GM19468 (cell line): ENCODE measurements around the gene IFNG-AS1.
A peak's percentile ranks its signal among the peaks of the same experiment; 100 is the strongest.

Source experiments
- ATAC-seq: cut with Tn5 transposase; IDR thresholded peaks from one replicate; pipeline ENCODE4 v1.9.1; 2021; ENCODE audit warnings: mild to moderate bottlenecking, moderate library complexity, moderate number of reproducible peaks; ENCODE audit not compliant: unreplicated experiment; ENCODE audit errors: extremely low read depth

Gene IFNG-AS1

DNA sequence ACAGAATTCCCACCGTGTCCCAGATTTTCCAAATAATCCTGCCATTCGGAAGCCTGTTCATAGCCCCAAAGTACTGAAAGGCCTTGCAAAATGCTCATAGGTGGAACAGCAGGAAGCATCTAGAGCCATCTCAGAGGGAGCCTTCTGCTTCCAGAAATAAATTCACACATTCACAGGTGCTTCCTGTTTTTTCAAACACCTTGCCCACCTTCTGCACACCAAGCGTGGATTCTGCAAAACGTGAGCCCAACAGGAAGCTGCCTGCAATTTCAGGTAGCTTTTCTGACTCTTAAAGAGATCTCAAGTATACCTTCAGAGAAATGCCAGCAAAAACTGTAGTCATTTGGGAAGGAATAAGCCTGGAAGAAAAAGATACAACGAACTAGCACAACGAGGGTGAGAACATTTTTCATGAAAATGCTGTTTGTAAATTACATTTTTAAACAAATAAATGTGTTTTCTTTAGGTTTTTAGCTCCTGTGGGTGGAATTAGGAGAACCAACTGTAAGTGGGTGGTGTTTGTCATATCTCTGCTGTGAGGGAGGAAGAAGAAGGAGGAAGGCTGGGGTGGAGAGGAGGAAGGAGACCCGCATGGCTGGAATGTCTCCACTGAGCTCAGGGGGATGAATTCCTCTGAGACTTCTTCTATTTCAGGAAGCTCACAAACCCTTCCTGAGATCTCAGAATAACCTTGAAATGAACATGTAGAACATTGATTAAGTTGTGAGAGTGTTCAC lies at the start of gene IFNG-AS1:
Gene IFNG-AS1 (plus strand): TSS at position 264 of the 737 bp plus-strand sequence.
- ATAC-seq, result no peak

DNA sequence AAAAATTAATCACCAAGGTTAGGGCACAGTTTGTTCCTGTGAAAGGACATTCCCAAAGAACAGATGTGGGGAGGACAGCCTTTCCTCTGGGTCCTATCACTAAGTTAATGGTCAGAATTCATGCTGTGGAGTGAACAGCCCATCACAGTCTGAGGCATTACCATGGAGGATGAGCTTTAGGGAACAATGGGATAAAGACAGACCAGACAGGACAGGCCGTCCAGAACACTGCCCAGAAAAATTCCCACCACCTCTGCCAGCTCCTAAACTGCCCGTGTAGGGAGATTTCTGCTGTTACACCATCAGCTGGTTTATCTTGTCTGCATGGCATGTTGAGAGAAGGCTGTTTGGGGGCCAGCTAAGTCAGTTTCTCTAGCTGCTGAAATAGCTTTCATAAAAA lies 49.6 kb upstream of the IFNG-AS1 start:
- no peak for ATAC-seq

DNA sequence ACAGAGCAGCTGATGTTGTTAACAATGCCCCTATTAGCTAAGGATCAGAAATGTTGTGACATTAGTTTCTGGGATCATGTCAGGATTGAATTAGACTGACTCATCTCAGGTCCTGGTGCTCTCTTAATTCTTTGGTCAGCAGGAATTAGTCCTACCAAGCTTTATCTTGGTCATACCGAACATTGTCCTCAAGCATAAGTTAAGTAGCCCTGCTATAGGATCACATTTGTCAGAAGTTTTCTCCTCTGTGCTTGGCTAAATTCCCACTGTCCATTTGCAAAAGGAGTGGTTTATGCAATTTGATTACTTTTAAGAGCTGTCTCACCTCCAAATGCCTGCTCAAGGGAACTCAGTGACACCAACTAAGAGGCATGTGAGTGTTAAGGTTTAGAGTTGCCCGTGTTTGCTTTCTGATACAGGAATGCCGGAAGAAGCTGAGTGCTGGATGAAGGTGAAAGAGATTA lies 48.4 kb upstream of the IFNG-AS1 start:
- no peak for ATAC-seq

DNA sequence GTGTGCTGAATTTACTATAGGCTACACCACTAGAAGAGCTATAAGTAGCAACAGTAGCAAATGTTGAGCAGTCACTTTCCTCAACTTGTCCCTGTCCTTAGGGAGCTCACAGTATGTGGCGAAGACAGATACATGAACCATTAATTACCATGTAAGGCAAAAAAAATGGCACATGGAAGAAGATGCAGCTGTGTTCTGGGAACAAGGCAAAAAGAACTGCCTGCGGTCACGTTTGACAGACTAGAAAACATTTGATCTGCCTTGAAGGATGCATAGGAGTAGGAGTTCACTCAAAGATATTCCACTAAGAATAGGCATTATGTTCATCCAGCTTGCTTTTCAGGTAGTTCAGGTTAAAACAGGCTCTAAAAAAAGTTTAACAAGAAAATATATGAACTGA lies 46.5 kb upstream of the IFNG-AS1 start:
- ATAC-seq, result no peak

DNA sequence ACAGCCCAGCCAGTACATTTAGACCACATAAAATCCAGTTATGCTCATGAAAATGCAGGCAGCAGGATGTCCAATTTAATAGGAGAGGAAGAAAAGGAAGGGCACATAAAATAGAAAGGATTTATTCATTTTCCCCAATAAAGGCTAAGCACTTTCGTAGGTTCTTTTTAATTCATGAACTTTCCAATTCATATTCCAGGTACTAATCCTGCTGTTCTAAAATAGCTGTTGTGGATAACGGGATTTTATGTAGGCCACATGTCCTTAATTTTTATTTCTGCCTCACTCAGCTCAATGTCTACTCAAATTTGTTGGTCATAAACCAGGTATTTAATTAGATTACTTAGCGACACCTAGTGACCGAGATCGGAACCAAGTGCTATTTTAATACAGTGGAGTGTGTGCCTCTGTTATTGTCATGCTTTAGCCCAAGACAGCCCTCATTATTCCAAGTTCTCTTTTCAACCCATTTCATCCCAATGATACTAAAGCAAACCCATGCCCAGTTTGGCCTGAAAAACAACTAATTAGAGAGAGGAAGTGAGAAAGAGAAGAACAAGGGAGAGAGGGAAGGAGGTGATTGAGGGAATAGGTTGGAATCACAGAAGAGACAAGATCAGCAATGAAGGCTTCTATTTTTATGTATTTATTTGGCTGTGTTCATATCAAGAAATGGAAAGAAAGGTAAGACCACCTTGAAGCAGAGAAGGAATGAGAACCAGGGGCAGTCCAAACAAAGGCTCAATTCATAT lies 45.9 kb upstream of the IFNG-AS1 start:
- ATAC-seq, result no peak

DNA sequence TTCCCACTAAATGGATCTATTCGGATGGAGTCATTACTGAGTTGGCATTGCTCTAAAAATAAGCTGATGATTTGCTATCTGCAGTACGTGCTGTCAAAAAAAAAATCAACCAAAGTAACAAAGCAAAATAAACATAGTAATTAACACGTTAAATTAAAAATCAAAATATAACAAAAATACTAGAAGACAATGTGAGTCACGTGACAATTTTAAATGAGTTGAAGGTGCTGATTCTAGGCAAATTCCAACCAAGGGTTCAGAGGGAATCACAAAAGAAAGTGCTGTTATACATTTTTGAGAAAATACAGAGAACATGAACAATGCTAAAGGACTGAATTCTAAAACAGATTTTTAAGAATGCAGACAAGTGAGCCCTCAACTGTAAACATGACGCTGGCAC lies 45.2 kb upstream of the IFNG-AS1 start:
- ATAC-seq, result no peak

DNA sequence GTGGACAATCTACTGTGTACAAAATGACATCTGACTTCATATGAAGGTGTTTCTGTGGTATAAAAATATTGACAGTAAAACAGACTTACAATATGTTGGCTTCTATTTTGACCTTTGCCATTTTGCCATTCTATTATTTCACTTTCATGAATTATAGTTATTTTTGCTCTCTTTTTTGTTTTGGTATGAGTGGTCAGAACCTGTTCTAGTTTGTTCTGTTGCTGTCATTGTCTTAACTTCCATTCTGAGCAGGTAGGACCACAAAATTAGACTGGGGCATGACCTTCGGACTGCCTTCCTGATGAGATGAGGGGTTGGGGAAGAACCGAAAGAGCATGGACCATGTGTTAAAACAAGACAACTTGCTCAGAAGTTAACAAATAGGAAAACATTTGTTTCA lies 36.5 kb upstream of the IFNG-AS1 start:
- ATAC-seq, result peak; percentile 19

DNA sequence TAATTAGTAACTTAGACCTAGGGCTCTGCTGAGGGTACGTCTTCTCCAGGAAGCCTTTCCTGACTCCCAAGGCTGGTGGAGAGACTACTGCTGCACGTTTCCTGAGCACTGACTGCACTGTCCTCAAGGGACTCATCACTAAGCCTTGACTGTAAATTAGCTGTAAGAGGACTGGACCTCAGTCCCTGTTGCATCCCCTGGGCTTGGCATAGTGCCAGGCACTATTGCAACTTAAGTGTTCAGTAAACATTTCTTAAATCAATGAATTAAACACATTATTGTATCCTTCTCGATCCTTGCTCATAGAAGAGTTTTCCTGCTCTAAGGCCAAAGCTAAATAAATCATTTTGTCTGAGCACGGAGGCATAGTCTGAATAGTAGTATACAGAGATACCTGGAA lies 31.9 kb upstream of the IFNG-AS1 start:
- ATAC-seq, result no peak

DNA sequence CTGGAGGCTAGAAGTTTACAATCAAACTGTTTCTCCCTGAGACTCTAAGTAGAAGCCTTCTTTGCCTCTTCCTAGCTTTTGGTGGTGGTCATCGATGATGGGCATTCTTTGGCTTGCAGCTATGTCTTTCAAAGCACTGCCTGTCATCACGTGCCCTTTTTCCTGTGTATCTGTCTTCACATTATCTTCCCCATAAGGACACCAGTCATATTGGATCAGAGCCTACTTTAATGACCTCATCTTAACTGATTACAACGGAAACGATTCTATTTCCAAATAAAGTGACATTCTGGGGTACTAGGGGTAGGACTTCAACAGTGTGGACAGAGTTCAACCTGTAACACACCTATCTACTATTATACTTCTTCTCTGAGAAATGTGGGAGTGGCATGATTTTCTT lies 31.1 kb upstream of the IFNG-AS1 start:
- no peak for ATAC-seq

DNA sequence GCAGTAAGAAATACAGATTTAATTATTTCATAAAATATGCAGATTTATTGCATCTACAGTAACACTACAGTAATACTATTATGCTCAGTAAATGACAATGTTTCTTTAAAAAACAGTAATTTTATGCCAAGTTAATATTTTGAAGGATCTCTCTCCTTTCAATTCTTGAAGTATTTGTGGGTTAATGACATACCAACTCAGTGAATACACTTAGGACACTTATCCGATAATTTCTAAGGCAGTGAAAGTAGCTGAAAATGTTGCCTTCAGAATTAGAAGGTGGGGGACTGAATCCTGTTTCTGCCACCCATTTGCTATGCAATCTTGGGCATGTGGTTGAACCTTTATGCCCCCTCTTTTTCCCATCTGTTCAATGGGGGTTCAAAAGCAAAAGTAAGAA lies 24.8 kb upstream of the IFNG-AS1 start:
- ATAC-seq, result no peak

DNA sequence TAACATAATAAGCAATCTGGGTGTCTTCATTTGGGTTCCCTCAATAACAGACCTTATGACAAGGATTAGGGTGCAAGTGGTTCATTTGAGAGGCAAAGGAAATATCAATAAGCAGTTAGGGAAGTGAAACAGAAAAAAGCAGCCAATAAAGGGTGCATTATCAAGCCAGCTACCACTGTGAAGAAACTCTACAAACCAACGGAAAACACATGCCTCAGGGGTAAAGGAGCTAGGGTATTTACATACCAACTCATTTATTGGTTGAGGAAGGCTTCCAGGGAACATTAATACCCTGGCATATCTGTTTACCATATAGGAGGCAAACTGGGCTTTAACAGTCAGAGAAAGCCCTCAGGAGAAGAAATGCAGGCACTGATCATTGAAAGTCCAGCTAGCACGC lies 22.7 kb upstream of the IFNG-AS1 start:
- peak; percentile 46 for ATAC-seq

DNA sequence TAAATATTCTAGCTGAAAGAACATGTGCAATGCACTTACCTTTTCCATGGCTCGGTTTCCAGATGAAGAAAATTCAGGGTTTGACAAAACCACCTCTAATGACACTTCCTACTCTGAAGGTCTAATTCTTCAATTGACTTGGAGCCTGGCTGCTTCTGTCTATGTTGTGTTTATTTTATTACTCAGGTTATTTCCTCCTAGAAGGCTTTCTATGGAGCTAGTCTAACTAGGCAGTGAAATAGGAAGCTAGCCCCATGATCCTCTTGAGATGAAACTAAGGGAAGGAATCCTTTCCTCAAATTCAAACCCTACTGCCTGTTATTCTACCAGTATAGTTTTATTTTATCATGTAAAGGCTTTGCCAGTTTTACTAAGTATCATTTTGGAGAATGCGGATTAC lies 20.9 kb upstream of the IFNG-AS1 start:
- no peak for ATAC-seq

DNA sequence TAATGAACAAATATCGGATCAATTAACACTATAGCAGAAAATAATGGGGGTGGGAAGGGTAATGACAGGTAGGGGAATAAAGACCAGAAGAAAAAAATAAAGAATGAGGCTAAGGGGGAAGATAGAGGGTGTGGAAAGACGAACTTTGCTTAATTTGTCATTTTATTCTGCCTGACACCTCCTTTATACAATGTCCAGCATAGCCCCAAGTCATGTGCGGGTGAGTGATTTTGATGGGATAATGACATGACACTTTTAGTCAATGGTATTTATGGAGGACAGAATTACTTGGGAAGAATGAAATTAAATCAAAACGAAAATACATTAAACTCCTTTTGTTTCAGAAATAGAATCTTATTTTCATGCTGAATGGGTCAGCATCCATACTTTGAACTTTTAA lies 20.5 kb upstream of the IFNG-AS1 start:
- ATAC-seq, result no peak

DNA sequence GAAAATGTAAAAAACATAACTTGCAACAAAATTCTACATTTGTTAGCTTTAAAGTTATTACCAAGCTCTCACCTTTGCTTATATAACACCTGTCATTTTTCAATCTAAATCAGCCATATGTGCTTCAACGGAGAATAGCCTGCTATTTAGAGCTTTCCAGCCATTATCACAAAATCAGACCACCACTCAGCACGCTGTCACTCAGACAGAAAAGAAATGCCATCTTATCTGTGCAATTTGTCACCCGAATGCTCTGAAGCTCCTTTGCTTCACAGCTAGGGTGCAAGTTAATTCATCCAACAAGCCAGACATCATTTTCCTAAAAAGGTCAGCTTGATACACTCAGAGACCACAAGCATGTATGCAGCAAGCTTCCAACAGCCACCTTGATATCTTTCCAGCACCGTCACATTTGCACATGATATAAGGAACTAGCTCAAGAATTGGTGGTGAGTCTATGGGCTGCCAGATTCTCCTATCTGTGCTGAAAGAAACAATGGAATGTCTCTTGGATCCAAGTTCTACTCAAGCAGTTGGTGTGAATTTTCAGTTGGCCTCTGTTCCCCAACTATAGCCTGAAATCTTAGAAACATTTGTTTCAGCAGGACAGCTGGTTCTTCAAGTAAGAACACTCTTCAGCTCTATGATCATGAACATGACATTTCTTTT lies 20.0 kb upstream of the IFNG-AS1 start:
- ATAC-seq, result no peak

DNA sequence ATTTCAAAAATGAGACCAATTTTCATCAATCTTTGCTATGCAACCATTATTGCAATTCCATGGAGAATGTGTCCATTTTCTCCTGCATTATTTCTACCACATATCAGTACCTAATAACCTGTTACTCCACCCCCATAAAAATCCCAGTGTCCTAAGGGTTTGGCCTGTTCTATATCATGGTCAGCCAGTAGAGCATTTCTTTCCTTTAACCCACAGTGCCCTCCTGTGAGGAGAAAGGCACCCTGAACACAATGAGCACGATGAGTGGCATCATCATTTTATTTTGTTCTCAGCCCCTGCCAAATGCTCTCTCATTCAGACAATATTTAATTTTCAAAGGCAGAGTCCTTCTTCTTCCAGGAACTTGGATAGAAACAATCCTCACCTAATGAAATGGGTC lies 11.6 kb upstream of the IFNG-AS1 start:
- ATAC-seq, result no peak

DNA sequence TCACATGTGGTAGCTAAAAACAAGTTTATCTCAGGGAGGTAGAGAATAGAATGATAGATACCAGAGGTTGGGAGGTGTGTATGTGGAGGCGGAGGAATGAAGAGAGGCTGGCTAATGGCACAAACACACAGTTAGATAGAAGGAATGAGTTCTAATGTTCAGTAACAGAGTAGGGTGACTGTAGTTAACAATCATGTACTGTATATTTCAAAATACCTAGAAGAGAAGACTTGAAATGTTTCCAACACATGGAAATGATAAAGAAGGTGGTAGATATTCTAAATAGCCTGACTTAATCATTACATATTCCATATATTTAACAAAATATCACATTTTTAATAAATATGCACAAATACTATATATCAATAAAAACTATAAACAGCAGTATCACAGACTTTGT lies 8.9 kb upstream of the IFNG-AS1 start:
- no peak for ATAC-seq

DNA sequence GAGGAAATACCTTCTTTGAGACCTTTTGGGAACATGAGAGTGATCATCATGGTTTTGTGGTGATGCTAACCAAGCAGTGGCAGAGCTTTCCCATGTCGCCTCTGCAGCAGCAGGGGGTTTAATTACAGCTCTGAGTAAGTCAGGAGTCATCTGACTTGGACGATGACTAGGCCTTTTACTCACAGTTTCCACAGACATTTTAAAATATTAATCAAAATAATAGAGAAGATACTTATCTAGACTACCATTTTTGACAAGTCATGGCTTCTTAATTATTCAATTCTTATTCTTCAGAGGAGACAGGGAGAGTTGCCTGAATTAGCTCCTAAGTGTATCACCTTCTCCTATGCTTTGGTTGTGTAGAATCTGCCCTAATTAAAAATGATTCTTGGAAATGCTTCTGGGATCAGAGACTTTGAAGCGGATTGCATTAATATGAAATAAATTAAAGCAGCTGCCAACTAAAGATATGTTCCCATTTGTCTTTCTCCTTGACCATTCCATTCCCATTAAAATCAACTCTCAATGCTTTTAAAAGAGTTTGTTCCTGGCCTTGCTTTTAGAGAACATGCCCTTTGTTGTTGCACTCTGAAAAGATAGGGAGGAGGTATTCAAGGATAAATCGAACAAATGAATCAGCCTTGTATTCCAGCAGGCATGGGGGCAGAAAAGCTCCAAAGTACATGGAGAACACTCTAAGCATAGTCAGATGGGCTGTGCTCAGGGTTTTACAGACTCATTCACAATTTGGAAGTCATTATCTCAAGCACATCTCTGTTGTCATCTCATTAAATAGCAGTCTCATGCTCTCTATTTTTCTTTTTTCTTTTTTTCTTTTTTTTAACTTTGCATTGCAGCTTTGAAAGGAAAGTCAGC lies 7.7 kb upstream of the IFNG-AS1 start:
- ATAC-seq, result no peak

DNA sequence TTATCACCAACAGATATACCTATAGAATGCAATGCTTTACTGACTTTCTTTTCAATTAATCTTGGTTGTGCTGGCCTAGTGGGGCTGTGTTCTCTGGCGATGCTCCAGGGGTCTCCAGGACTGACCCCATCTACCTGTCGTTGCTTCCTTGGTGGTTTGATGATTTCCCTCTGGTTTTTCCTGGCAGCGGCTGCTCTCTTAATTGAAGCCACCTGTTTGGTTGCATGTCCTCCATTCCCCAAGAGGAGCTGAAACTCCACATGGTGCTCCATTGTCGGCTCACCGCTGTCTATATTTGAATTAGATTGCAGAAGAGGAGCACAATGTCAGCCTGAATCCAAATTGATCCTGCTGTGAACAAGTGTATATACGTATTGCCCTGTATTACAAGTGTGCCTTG lies 7.1 kb upstream of the IFNG-AS1 start:
- ATAC-seq, result no peak

DNA sequence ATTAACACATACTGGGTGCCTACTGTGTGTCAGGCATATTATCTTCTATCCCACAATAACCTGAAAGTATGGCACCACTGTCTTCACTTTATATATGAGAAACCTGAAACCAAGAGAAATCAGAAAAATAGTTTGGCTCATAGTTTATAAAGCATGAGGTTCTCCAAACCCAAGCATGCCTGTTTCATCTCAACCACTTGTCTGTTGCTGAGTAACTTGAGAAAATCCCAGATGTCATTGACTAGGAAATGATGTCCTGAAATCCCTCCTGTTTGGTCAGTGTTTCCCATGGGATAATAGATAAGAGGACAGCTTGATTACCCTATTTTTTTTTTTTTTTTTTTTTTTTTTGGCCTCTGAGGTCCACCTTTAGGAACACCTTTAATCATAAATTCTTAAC lies 2.6 kb upstream of the IFNG-AS1 start:
- ATAC-seq, result no peak

DNA sequence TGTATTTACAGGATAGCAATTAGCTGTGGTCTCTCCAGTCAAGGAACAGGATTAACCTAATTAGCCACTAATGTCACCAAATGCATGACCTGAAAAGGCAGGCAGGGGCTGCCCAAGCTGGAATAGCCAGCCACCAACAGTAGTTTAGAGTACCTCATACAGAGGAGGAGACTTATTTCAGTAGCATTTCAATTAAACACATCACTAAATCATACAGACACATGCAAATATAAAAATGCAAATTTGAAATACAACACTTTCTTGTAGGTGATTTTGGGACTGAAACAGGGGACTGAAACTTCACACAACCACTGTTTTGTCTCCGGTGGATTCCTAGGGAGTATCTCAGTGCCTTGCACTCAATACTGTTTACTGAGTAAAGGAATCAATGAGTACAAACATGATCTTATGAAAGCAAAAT lies 636 bp upstream of the IFNG-AS1 start:
- peak; percentile 80 for ATAC-seq
